Measurements from ENCODE around the gene HPX. TPM values are rescaled to one million over a fixed set of nuclear protein-coding genes. Genes with fewer than 3 reads are reported as not detected.

HPX gene
- total and polyA plus RNA-seq, 2 of the 13 experiments (the other 11 are each of a cell fraction or from before 2014, with no cell fraction given): 9.2 to 57.4 TPM

DNA sequence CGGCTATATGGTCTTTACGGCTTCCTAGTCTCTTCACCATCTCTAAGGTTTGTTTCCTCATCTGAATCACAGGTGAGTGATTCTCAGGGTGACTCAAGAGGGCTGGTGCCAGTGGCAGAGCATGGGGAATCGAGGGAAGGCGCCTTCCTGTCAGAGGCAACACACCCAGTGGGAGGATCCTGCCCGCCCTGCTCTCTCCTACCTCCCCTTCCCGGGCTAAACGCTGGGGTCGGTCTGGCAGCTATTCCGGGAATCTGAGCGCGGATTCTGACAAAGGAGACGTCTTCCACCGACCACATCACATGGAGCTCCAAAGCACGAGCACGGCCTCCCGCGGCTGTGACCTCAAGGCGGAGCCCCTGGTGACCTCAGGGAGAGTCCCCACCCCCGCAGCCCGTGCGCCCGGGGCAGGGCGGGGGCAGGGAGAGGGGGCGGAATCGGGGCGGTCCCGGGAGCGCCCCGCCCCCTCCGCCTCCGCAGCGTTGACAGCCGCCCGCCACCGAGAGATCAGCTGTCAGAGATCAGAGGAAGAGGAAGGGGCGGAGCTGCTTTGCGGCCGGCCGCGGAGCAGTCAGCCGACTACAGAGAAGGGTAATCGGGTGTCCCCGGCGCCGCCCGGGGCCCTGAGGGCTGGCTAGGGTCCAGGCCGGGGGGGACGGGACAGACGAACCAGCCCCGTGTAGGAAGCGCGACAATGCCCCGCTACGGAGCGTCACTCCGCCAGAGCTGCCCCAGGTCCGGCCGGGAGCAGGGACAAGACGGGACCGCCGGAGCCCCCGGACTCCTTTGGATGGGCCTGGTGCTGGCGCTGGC, 50.7 kb downstream of the HPX start, which contains the start of gene SMPD1 (continued):
- TF ChIP-seq ZNF605 (CRISPR knock-in tag; IDR thresholded peaks at IDR 0.05): peak; percentile 46; the same call in 1 of the 2 replicates
- TF ChIP-seq SALL1 (CRISPR knock-in tag; IDR thresholded peaks at IDR 0.05): peak; percentile 50; the same call in 1 of the 2 replicates
- peak; percentile 26; the same call in 1 of the 2 replicates for TF ChIP-seq FOXO1 (CRISPR knock-in tag; IDR thresholded peaks at IDR 0.05)
- TF ChIP-seq RXRA (CRISPR knock-in tag; IDR thresholded peaks at IDR 0.05): peak; percentile 71; the same call in 1 of the 2 replicates
- TF ChIP-seq PHF20 (CRISPR knock-in tag; IDR thresholded peaks at IDR 0.05): 0 out of 2 replicates have a peak, but pooled peaks have one; percentile 43
- TF ChIP-seq, protein P1, sequence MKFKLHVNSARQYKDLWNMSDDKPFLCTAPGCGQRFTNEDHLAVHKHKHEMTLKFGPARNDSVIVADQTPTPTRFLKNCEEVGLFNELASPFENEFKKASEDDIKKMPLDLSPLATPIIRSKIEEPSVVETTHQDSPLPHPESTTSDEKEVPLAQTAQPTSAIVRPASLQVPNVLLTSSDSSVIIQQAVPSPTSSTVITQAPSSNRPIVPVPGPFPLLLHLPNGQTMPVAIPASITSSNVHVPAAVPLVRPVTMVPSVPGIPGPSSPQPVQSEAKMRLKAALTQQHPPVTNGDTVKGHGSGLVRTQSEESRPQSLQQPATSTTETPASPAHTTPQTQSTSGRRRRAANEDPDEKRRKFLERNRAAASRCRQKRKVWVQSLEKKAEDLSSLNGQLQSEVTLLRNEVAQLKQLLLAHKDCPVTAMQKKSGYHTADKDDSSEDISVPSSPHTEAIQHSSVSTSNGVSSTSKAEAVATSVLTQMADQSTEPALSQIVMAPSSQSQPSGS (CRISPR knock-in tag; IDR thresholded peaks at IDR 0.05): 0 out of 2 replicates have a peak, but pooled peaks have one; percentile 27
- TF ChIP-seq, protein P2, sequence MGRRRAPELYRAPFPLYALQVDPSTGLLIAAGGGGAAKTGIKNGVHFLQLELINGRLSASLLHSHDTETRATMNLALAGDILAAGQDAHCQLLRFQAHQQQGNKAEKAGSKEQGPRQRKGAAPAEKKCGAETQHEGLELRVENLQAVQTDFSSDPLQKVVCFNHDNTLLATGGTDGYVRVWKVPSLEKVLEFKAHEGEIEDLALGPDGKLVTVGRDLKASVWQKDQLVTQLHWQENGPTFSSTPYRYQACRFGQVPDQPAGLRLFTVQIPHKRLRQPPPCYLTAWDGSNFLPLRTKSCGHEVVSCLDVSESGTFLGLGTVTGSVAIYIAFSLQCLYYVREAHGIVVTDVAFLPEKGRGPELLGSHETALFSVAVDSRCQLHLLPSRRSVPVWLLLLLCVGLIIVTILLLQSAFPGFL (CRISPR knock-in tag; IDR thresholded peaks at IDR 0.05): no peak
- 0 out of 2 replicates have a peak, but pooled peaks have one; percentile 37 for TF ChIP-seq PITX1 (CRISPR knock-in tag; IDR thresholded peaks at IDR 0.05)
- TF ChIP-seq GATAD2A (CRISPR knock-in tag; IDR thresholded peaks at IDR 0.05): peak; percentile 35
- TF ChIP-seq SKI (IDR thresholded peaks at IDR 0.05; ENCODE audit: partially characterized antibody): peak; percentile 19
- TF ChIP-seq LBX2 (CRISPR knock-in tag; IDR thresholded peaks at IDR 0.05; ENCODE audit: borderline replicate concordance): no peak
- TF ChIP-seq ARID4A (CRISPR knock-in tag; IDR thresholded peaks at IDR 0.05; ENCODE audit: borderline replicate concordance): peak; percentile 91
- peak; percentile 91 for TF ChIP-seq GABPB1 (CRISPR knock-in tag; IDR thresholded peaks at IDR 0.05)
- no peak for TF ChIP-seq ZNF224 (CRISPR knock-in tag; IDR thresholded peaks at IDR 0.05)
- no peak for TF ChIP-seq NFYB (CRISPR knock-in tag; IDR thresholded peaks at IDR 0.05)
- TF ChIP-seq ZNF329 (CRISPR knock-in tag; IDR thresholded peaks at IDR 0.05; ENCODE audit: low read depth): 0 out of 2 replicates have a peak, but pooled peaks have one; percentile 25
- TF ChIP-seq ZNF574 (CRISPR knock-in tag; IDR thresholded peaks at IDR 0.05): peak; percentile 56
- TF ChIP-seq IRF2 (CRISPR knock-in tag; IDR thresholded peaks at IDR 0.05): peak; percentile 53; the same call in 1 of the 2 replicates
- no peak for TF ChIP-seq KDM3A (CRISPR knock-in tag; IDR thresholded peaks at IDR 0.05; ENCODE audit: low read depth)

Data from HepG2 (cell line).